Pancreas (tissue), 10 donors: Measurements from ENCODE around the gene ZNF592. TPM values are rescaled to one million over a fixed set of nuclear protein-coding genes. Genes with fewer than 3 reads are reported as not detected.
"Not testable (repeated sequence)": the region's sequence is repeated elsewhere in the genome, so short reads cannot be mapped to it uniquely, and the experiment has no call there.

Experiments used
- ATAC-seq, 4 donors: fragments of 200-7000 bp; cut with Tn5 transposase; one replicate each; pipeline versions ENCODE4 v1.8.0 to v1.9.1; 2020; ENCODE audit warnings: mild to moderate bottlenecking in 4 of 4, moderate library complexity in 4 of 4
- DNase-seq, 6 donors: peaks; one replicate each; pipeline ENCODE4 v3.0.0-alpha.2; 2020
- FAIRE-seq: peaks from 2 replicates; lab custom pipeline; 2012; peaks lifted over from hg19 to GRCh38; lab: Jason Lieb, UNC
- H3K27ac ChIP-seq, 4 donors: fragments of 200-600 bp; sonication (generic); 1 replicate in 3 of 4; 2 replicates in 1 of 4; pipeline versions ENCODE4 v1.5.0 to v1.8.0; 2020
- H3K27me3 ChIP-seq, 4 donors: fragments of 200-600 bp; one replicate each; pipeline ENCODE4 v1.8.0; 2021
- H3K36me3 ChIP-seq, 3 donors: fragments of 200-600 bp; sonication (generic) in 1 of 3; one replicate each; pipeline versions ENCODE4 v1.5.0 to v1.8.0; 2020 to 2021
- H3K4me1 ChIP-seq, 3 donors: fragments of 200-600 bp; one replicate each; pipeline ENCODE4 v1.8.0; 2021
- H3K4me3 ChIP-seq, 4 donors: fragments of 200-600 bp; sonication (generic) in 2 of 4; one replicate each; pipeline versions ENCODE4 v1.5.0 to v1.8.0; 2020 to 2021
- H3K9me3 ChIP-seq, 4 donors: fragments of 200-600 bp; one replicate each; pipeline ENCODE4 v1.8.0; 2021
- WGBS, 2 donors: extraction: QIAGEN DNeasy Blood & Tissue Kit; methylation state at CpG; one replicate each; pipeline ENCODE4 v1.1.7; 2013; 5-methylcytosine and 5-hydroxymethylcytosine counted together
- intact Hi-C, 3 donors: fragments of 100-400 bp; cut with DNase I; formaldehyde crosslinking; loops; one replicate each; pipeline versions ENCODE4 v1.11.1 to v1.14.2; 2022
- polyA plus RNA-seq, 2 donors: library from polyadenylated mRNA; stranded (reverse); fragments of 200-250 nt; gene quantifications; one replicate each; pipeline ENCODE4 v1.2.3, GENCODE V29; 2013
- total RNA-seq, 6 donors: library from RNA; stranded (reverse); fragmentation: NEBNext Ultra II Directional in 4 of 6; extraction: Animal tissue kit (Norgen Biotek cat#: 25700) in 4 of 6; gene quantifications; one replicate each; pipeline versions ENCODE4 v1.2.1 to v1.2.4, GENCODE V29; 2021 to 2023
- TF ChIP-seq, protein P1 (sequence below), 4 donors: fragments of 200-600 bp; sonication (generic) in 3 of 4; IDR thresholded peaks; one replicate each; pipeline versions ENCODE4 v1.5.0 to v1.8.0; 2021; ENCODE audit warnings: antibody characterized with exemption in 4 of 4
- donor health status: healthy with polysubstance abuse.
- donor health status: DM: no; HTN: no; CAD: no; lungs with moderate emphysema.
- donor health status: DM: no; HTN: no; CAD: no.
- donor health status: control.
- donor health status: control.
- donor health status: Bipolar disorder and iron deficiency.
- donor health status: DM: yes; HTN: yes; CAD: no.
- donor health status: DM: no; HTN: no; CAD: no.
- donor health status: DM: no; HTN: no; CAD: no.
- donor health status: DM: yes; HTN: yes; CAD: no.

ZNF592 gene
- total and polyA plus RNA-seq, 8 donors: 9.1 to 16.6 (median 12.0) TPM

DNA sequence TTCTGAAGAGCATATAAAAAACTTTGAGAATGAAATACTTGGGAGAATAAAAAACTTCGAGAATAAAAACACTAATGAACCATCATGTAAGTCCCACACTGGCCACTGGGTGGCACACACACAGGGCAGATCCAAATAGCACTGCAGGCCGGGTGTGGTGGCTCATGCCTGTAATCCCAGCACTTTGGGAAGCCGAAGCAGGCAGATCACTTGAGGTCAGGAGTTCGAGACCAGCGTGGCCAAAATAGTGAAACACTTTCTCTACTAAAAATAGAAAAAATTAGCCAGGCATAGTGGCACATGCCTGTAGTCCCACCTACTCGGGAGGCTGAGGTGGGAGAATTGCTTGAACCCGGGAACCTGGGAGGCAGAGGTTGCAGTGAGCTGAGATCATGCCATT, 97.2 kb downstream of the ZNF592 start:
- peaks cover 8 to 24% (median 21%) of the 10 kb centered on the region in 3 donors for H3K4me1 ChIP-seq

DNA sequence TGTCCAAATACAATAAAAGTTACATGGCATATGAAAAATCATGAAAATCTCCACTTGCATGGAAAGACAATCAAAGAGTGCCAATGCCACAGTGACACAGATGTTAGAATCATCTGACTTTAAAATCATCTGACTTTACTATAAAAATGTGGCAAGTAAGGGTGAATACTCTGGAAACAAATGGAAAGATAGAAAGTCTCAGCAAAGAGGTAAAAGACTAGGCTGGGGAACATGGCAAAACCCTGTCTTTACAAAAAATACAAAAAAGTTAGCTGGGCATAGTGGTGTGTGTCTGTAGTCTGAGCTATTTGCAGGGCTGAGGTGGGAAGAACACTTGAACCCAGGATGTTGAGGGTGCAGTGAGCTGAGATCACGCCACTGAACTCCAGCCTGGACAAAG, 97.9 kb downstream of the ZNF592 start:
- no peak for ATAC-seq
- TF ChIP-seq, protein P1, sequence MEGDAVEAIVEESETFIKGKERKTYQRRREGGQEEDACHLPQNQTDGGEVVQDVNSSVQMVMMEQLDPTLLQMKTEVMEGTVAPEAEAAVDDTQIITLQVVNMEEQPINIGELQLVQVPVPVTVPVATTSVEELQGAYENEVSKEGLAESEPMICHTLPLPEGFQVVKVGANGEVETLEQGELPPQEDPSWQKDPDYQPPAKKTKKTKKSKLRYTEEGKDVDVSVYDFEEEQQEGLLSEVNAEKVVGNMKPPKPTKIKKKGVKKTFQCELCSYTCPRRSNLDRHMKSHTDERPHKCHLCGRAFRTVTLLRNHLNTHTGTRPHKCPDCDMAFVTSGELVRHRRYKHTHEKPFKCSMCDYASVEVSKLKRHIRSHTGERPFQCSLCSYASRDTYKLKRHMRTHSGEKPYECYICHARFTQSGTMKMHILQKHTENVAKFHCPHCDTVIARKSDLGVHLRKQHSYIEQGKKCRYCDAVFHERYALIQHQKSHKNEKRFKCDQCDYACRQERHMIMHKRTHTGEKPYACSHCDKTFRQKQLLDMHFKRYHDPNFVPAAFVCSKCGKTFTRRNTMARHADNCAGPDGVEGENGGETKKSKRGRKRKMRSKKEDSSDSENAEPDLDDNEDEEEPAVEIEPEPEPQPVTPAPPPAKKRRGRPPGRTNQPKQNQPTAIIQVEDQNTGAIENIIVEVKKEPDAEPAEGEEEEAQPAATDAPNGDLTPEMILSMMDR (IDR thresholded peaks at IDR 0.05): no peak
- DNase-seq: no peak
- Histone ChIP-seq H3K4me1 (peaks cover 4 to 19% (median 16%) of the 10 kb centered on the region in 3 donors), H3K9me3 (no peaks in the 10 kb centered on the region), H3K27ac (peak overlapping the region in 2 of 4 donors; percentile 88 to 99), H3K27me3 (no peaks in the 10 kb centered on the region), H3K36me3 (no peaks in the 10 kb centered on the region), H3K4me3 (no peak overlapping the region)
- WGBS, 2 donors: 100% methylated on average over 1 of the region's 1 CpG
- FAIRE-seq: no peak
- intact Hi-C loops: no loop called here

More for the DNA sequence above, 97.2 kb downstream of the ZNF592 start:
- H3K9me3 ChIP-seq, H3K27me3 ChIP-seq, H3K36me3 ChIP-seq, H3K4me3 ChIP-seq, intact Hi-C loops, FAIRE-seq: not testable (repeated sequence)
- WGBS, 2 donors: 69 to 70% methylated on average over 7 of the region's 7 CpGs
- DNase-seq (peak in 5 of 6 donors; percentile 51 to 81 (median 65)), ATAC-seq (peak in 3 of 4 donors; percentile 58 to 63 (median 58))
- TF ChIP-seq, protein P1 (IDR thresholded peaks at IDR 0.05): peak; percentile 28 to 68 (median 57)
- H3K27ac ChIP-seq: peak overlapping the region in 2 of 4 donors; percentile 88 to 99

DNA sequence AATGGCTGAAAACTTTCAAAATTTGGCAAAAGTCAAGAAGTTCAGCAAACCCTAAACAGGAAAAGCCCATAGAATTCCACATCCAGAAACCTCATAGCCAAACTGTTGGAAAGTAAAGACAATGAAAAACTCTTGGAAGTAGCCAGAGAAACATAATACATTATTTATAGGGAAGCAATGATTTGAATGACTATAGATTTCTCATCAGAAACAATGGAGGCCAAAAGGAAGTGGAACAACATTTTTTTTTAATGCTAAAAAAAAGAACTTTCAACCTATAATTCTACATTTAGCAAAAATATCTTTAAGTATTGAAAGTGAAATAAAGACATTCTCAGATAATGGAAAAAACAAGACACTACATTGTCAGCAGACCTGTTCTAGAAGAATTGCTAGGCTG, 99.0 kb downstream of the ZNF592 start:
- ATAC-seq (no peak), DNase-seq (no peak), FAIRE-seq (no peak)
- no peaks in the 10 kb centered on the region for H3K27me3 ChIP-seq
- TF ChIP-seq, protein P1 (IDR thresholded peaks at IDR 0.05): no peak
- H3K4me3 ChIP-seq: no peak overlapping the region
- no peaks in the 10 kb centered on the region for H3K36me3 ChIP-seq
- H3K4me1 ChIP-seq: peaks cover 0 to 13% (median 10%) of the 10 kb centered on the region in 3 donors
- no peaks in the 10 kb centered on the region for H3K9me3 ChIP-seq
- intact Hi-C loops: no loop called here
- H3K27ac ChIP-seq: no peak overlapping the region

DNA sequence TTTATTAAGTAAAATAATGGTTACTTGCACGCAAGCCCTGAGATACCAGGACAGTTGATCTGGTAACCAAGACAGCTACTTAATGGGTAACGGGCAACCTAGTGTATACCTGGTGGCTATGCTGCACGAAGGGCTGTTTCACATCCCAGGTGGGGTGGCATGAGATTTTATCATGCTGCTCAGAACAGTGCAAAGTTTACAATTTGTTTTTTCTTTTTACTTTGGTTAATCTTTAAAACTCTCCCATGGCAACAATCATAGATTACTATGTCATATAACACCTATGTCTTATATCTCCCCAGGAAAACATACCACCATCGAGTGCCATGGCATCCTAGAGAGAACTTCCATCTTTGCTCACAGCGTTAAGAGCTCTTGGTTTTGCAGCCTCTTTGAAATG, 103.8 kb downstream of the ZNF592 start:
- Histone ChIP-seq H3K27me3 (no peaks in the 10 kb centered on the region), H3K4me1 (peaks cover 0 to 9% (median 4%) of the 10 kb centered on the region in 3 donors), H3K36me3 (no peaks in the 10 kb centered on the region), H3K4me3 (no peak overlapping the region), H3K9me3 (no peaks in the 10 kb centered on the region), H3K27ac (peak overlapping the region in 1 of 4 donors; percentile 50)
- WGBS, 2 donors: 62 to 66% methylated on average over 5 of the region's 5 CpGs
- no peak for FAIRE-seq
- DNase-seq: no peak
- ATAC-seq: peak in 2 of 4 donors; percentile 30 to 48
- intact Hi-C loops: no loop called here
- TF ChIP-seq, protein P1 (IDR thresholded peaks at IDR 0.05): no peak

DNA sequence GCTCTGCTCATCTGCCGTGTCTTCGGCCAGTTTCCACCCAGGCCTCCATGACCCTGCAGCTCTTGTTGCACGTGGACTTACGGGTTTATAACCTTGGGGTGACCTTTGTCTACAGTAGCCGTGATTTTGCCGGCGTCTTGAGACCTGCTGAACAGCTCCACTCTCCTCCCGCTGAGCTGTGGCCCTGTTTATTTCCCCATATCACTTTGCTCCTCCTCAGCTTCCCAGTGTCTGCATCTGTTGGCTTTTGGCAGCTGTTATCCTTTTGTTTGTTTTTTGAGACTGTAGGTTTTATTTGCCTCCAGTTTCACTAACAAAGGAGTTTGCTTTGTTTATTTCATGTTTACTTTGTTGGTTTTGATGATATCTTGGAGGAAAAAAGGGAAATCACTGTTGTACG, 106.7 kb downstream of the ZNF592 start:
- Histone ChIP-seq H3K4me1 (peaks cover 0 to 9% (median 4%) of the 10 kb centered on the region in 3 donors), H3K4me3 (no peak overlapping the region), H3K36me3 (no peaks in the 10 kb centered on the region), H3K27ac (no peak overlapping the region), H3K27me3 (no peaks in the 10 kb centered on the region), H3K9me3 (no peaks in the 10 kb centered on the region)
- 78 to 80% methylated on average over 9 of the region's 9 CpGs for WGBS, 2 donors
- TF ChIP-seq, protein P1 (IDR thresholded peaks at IDR 0.05): no peak
- ATAC-seq (no peak), FAIRE-seq (no peak), DNase-seq (no peak)
- intact Hi-C loops: no loop called here
